SK-N-SH treated with all-trans-retinoic acid at 6 μM for 48 hours (cell line): ENCODE results near the gene FASTKD2.

Experiments
- ATAC-seq: fragments of 200-7000 bp; cut with Tn5 transposase; 3 replicates; pipeline ENCODE4 v1.9.1; 2020; ENCODE audit warnings: mild to moderate bottlenecking, moderate library complexity
- ARNTL ChIP-seq: fragments of 450-650 bp; formaldehyde crosslinking; IDR thresholded peaks from 2 replicates; pipeline ENCODE4 v1.5.0; 2020; ENCODE audit warnings: low read depth, mild to moderate bottlenecking, moderate library complexity, borderline replicate concordance
- ESRRG ChIP-seq: fragments of 250-450 bp; sonication (Bioruptor Pico); IDR thresholded peaks from 2 replicates; pipeline ENCODE4 v1.6.1; 2021; ENCODE audit warnings: mild to moderate bottlenecking
- GLIS3 ChIP-seq: fragments of 250-450 bp; sonication (Bioruptor Pico); IDR thresholded peaks from 2 replicates; pipeline ENCODE4 v1.5.0; 2020; ENCODE audit warnings: mild to moderate bottlenecking, moderate library complexity
- ISL1 ChIP-seq: fragments of 250-450 bp; sonication (Bioruptor Pico); IDR thresholded peaks from 2 replicates; pipeline ENCODE4 v2.1.2; 2022; ENCODE audit warnings: mild to moderate bottlenecking, moderate library complexity
- PPARA ChIP-seq: fragments of 250-450 bp; sonication (Bioruptor Pico); IDR thresholded peaks from 2 replicates; pipeline ENCODE4 v1.5.0; 2020; ENCODE audit warnings: mild to moderate bottlenecking, borderline replicate concordance
- RARB ChIP-seq: fragments of 250-450 bp; sonication (Bioruptor Pico); IDR thresholded peaks from 2 replicates; pipeline ENCODE4 v1.8.0; 2021; ENCODE audit warnings: mild to moderate bottlenecking, moderate library complexity
- TCF4 ChIP-seq: fragments of 250-450 bp; sonication (Bioruptor Pico); IDR thresholded peaks from 2 replicates; pipeline ENCODE4 v1.8.0; 2021; ENCODE audit warnings: mild to moderate bottlenecking, moderate library complexity, borderline replicate concordance
- TOX ChIP-seq: fragments of 250-450 bp; sonication (Bioruptor Pico); IDR thresholded peaks from 2 replicates; pipeline ENCODE4 v1.8.0; 2021; ENCODE audit warnings: mild to moderate bottlenecking, moderate library complexity, borderline replicate concordance
- ZFP30 ChIP-seq: fragments of 450-650 bp; formaldehyde crosslinking; IDR thresholded peaks from 2 replicates; pipeline ENCODE4 v1.5.0; 2022; ENCODE audit warnings: mild to moderate bottlenecking, moderate library complexity
- ZNF8 ChIP-seq: fragments of 450-650 bp; formaldehyde crosslinking; IDR thresholded peaks from 2 replicates; pipeline ENCODE4 v1.5.0; 2020; ENCODE audit warnings: mild to moderate bottlenecking, moderate library complexity
- TF ChIP-seq, protein P1 (sequence below): fragments of 250-450 bp; sonication (Bioruptor Pico); IDR thresholded peaks from 2 replicates; pipeline ENCODE4 v1.8.0; 2020; ENCODE audit warnings: mild to moderate bottlenecking, moderate library complexity, borderline replicate concordance

FASTKD2 gene

GRCh38 chr2:206838690-206839089, 73.3 kb downstream of the FASTKD2 start:
- TF ChIP-seq, protein P1, sequence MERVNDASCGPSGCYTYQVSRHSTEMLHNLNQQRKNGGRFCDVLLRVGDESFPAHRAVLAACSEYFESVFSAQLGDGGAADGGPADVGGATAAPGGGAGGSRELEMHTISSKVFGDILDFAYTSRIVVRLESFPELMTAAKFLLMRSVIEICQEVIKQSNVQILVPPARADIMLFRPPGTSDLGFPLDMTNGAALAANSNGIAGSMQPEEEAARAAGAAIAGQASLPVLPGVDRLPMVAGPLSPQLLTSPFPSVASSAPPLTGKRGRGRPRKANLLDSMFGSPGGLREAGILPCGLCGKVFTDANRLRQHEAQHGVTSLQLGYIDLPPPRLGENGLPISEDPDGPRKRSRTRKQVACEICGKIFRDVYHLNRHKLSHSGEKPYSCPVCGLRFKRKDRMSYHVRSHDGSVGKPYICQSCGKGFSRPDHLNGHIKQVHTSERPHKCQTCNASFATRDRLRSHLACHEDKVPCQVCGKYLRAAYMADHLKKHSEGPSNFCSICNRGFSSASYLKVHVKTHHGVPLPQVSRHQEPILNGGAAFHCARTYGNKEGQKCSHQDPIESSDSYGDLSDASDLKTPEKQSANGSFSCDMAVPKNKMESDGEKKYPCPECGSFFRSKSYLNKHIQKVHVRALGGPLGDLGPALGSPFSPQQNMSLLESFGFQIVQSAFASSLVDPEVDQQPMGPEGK (CRISPR knock-in tag), result no peak
- TF ChIP-seq RARB (CRISPR knock-in tag) (no peak), TOX (CRISPR knock-in tag) (no peak), TCF4 (CRISPR knock-in tag) (no peak)
- TF ChIP-seq, all 23 proteins: peak for 0
- no peak for ATAC-seq

- TF ChIP-seq ARNTL (CRISPR knock-in tag) (no peak), ESRRG (CRISPR knock-in tag) (no peak), ISL1 (CRISPR knock-in tag) (no peak), GLIS3 (CRISPR knock-in tag) (no peak), ZNF8 (CRISPR knock-in tag) (no peak), ZFP30 (no peak), TCF4 (CRISPR knock-in tag) (no peak), PPARA (CRISPR knock-in tag) (no peak)
- ATAC-seq, result no peak
Observed at GRCh38 chr2:206840999-206841398, 75.6 kb downstream of the FASTKD2 start.
